NCI-H460 (cell line): ENCODE data around the gene EHMT1. TPM values are rescaled to one million over a fixed set of nuclear protein-coding genes. Genes with fewer than 3 reads are reported as not detected.
A peak's percentile ranks its signal among the peaks of the same experiment; 100 is the strongest.

Source experiments
- DNase-seq: peaks from one replicate; pipeline ENCODE4 v3.0.0-alpha.2; 2016; ENCODE audit warnings: low read depth; ENCODE audit errors: extremely low read depth
- total RNA-seq: library from RNA; depleted of rRNA; stranded (reverse); fragments of >200 nt; shearing (Covaris generic); gene quantifications from 2 replicates; pipeline ENCODE4 v1.2.3, GENCODE V29; 2014

EHMT1 gene
- total RNA-seq, 1 experiment from 2014 or later, result 44.7 TPM

DNA sequence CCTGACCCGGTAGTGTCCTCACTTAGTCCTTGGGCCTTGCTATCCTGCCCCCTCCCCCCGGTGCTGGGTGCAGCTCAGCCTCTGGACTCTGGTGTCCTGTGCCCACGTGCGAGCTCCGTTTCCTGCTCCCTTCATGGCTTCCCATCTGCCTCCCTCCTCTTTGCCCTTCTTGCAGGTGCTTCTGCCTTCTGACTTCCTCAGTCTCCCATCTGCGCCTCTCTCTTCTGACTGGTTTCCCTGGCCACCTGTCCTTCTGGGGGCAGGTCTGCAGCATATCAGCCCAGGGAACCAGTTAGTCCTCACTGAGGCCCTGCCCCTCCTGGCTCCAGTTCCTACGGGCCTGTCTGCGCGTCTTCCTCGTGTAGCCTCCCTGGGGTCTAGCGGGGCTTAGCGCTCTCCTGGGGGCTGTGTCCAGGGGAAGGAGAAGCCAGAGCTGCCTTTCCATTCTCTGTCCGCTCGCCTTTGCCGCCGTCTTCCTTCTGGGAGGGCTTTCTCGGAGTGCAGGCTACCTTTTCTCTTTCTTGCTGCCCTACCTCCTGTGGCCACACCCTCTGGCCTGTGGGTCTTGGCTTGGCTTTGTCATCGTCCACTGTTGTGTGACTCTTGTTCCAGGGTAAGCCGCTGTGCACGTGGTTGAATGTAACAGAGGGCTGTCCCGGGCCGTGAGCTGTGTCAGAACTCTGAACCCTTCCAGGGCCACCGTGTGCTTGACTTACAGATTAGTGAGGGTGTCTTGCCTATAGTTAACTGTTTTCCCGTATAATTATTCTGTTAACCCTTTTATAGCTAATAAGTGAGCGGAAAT, 51.8 kb downstream of the EHMT1 start:
- DNase-seq, result no peak

DNA sequence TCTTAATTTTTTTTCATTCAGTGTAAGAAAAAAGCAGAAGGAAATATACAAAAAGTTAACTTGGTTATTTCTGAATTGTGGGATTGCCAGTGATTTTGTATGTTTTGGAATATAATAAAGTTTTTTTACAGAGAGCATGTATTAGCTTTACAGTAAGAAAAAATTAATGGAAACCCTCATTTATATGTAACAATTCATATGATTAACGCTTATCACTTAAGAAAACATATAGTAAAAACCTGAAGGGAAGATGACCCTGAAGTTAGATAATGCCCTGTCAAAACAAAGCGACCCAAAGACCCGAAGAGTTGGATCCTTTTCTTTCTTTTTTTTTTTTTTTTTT, 52.4 kb downstream of the EHMT1 start:
- no peak for DNase-seq

DNA sequence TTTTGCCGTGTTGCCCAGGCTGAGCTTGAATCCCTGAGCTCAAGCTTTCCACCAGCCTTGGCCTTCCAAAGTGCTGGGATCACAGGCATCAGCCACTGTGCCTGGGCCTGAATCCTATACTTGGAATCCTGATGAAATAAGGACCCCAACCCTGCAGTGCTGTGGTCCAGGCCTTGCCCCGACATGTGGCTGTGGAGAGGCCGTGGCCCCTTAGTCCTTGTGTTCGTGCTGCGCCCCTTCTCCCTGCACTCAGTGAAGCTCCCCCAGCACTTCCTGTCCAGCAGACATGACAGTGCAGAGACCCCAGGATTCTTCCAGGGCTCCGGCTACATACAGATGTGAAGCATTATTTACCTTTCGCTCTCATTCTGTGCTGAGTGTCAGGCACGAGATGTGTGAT, 52.9 kb downstream of the EHMT1 start:
- no peak for DNase-seq

DNA sequence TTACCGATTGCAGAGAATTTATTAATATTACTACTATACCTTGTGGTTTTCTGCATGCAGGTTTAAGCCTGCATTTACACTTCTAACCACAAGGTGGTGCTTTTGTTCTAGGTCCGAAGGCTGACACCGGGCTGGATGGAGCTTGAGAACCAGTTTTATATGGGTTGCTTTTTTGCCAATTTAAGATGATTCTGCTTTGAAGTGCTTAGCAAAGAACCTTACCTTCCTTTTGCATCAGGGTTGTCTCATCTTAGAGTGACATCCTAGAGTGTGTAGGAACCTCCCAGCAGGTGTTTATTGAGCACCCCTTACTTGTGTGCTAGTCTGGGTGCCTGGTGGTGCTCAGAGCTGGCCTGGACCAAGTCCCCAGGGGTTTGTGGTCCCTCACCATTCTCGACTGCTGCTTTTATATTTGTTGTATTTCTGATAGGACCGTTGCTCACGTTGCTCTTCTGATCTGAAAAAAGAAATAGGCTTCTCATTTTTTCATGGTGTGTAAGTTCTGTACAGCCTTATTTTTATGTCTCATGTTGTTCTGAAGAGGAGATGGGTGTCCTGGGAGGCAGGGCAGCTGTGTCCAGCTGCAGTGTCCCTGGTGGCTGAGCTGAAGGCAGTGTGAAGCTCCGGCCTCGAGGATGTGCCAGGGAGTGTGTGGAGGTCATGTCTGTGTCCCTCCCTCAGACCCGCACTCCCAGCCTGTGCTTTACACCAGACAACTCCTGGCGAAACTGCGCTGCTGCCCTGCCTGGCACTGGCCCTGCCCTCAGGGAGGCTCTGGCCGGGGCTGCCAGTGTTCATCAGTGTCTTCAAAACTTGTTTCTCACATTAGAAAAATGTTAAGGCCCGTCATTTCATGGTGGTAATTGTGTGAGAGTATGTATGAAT, 54.3 kb downstream of the EHMT1 start:
- DNase-seq, result peak; percentile 62

DNA sequence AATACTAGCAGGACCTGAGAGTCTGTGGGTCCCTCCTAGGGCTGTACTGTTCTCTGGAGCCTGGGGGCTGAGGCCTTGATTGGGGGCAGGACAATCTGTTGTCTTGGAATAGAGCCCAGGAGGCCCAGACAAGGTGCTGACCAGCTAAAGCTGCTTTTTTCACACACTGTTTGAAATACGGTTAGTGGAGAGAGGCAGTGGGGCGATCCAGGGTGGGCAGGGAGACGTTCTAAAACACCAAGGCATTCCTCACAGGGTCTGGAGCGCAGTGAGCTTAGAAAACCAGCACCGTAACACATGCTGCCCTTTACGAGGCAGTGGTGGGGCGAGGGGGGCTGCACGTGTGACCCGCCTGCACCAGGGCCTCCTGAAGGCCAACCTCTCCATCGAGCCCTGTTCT, 55.1 kb downstream of the EHMT1 start:
- DNase-seq, result no peak

DNA sequence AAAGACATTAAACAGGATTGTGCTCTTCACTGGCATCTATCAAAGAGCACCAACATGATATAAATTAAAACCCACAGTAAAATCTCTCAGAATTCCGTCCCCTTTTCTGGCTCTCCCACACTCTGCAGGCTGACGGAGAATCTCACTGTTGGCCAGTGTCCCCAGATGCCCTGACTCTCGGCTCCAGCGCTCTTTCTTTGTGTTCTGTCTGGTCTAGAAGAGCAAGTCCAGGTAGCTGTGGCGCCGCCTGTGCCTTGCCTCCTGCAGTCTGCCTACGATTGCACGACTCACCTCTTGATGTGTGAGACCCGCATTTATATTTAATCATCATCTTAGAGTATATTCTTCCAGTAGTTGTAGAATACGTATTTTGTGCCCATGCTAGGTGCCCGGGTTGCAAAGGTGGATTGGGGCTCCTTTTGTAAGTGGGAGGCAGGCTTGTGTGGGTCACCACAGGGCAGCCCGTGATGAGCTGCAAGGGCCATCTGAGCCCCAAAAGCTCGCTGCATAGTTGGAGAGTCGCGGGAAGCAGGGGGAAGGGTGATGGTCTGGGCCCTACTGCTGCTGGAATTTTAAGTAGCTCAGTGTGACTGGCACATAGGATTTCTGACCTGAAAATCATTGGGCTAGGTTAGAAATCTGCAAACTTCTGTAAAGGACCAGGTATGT, 55.6 kb downstream of the EHMT1 start:
- DNase-seq, result no peak

DNA sequence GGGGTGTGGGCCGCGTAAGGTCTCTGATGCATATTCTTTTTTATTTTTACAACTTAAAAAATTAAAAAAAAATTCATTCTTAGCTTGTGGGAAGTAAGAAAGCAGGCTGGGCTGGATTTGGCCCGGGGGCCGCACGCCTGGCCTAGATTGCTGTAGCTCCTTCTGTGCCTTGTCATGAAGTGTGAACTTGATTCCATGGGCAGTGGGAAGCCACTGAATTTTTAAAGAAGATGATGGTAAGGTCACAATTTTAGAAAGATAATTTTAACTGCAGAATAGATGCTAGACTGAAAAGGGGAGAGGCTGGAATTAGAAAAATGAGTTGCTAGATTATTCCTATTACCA, 56.1 kb downstream of the EHMT1 start:
- DNase-seq, result no peak

DNA sequence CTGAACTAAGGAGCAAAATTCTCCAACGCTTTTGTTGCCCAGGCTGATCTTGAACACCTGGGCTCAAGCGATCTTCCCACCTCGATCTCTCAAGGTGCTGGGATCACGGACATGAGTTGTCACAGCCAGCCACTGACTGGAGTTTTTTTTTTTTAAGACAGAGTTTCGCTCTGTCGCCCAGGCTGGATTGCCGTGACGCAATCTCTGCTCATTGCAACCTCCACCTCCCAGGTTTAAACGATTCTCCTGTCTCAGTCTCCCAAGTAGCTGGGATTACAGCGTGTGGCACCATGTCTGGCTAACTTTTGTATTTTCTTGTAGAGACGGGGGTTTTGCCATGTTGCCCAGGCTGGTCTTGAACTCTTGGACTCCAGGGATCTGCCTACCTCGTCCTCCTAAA, 58.2 kb downstream of the EHMT1 start:
- no peak for DNase-seq

DNA sequence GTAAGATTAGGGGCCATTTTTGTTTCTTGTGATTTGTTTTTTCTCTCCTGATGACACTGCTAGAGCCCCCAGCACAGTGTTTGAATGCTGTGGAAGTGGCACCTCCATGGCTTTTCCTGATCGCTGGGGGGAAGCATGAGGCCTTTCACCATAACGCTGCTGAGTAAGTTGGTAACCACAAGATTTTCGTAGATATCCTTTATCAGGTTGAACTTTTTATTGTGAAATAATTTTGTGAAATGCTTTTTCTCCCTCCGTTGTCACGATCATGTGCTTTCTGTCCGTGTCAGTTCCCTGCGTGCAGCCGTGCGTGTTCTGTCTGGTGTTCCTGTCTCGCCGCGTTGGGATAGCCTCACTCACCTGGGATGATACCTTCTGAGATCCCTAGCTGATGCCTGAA, 59.4 kb downstream of the EHMT1 start:
- no peak for DNase-seq

DNA sequence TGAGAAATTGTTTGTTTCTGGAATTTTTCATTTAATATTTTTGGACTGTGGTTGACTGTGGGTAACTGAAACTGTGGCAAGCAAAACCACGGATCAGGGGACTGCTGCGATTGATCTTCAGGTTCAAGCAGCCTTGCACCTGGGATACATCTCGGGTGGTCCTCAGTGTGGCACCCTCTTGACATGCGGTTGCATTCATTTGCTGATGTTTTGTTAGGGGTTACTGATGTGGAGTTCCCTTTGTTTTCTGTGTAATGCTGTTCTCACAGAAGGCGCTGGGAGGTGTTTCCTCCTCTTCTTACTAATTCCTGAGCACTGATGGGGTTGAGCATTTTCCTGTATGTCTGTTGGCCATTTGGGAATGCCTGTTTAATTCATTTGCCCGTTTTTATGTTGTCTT, 60.4 kb downstream of the EHMT1 start:
- no peak for DNase-seq

DNA sequence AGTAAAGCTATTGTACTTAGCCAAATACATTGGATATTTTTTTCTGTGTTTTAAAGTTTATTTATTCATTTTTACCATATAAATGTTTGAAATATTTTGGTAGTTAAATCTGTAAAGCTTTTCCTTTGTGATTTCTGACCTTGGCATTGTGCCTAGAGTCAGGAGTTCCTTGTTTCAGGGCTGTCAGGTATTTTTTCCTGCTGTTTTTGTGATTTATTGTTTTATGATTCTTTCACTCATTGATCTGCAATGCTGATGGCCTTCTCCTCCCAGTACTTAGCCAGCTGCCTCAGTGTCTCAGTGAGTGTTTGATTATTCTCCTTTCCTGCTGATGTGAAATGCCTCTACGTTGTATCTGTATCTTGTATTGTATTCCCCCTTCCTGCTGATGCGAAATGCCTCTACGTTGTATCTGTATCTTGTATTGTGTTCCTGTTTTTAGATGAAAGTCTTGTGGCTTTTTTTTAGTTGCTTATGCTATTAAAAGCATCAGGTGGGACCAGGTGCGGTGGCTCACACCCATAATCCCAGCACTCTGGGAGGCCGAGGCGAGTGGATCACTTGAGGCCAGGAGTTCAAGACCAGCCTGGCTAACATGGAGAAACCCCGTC, 61.0 kb downstream of the EHMT1 start:
- DNase-seq, result no peak

DNA sequence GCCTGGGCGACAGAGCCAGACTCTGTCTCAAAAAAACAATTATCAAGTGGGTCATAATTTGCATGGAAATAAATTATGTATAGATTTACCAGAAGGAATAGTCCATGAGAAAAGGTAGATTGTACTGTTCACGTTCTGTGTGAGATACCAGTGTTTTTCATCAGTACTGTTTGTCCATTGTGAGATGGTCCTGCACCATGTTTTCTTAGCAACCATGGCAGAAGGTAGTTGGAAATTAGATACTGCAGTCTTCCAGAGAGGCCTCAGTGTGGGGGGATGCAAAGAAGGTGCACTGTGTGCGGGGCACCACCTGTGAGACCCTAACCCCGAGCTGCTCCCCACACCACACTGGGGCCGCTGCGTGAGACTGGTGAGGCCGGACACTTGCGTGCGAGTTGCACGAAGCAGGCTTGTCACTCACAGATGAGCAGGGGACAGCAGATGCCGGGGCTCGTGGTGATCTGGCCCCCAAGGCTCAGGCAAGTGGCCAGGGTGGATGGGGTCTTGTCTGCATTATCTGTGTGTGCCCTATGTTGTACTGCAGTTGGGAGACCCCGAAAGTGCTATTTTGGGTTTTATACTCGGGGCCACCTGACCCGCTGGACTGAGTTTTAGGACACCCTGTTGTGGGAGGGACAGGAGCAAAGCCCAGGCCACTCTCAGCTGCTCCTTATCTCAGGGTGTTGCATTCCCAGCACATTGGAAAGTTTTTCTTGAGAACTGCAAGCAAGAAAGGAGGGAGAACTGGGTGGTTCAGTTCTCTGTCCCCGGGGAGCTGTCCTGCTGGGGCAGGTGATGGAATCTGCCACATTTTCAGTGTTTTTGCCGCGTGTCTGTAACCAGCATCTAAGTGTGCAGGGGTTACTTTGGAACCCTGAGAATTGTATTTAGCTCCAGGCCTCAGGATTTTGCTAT, 61.9 kb downstream of the EHMT1 start:
- no peak for DNase-seq

DNA sequence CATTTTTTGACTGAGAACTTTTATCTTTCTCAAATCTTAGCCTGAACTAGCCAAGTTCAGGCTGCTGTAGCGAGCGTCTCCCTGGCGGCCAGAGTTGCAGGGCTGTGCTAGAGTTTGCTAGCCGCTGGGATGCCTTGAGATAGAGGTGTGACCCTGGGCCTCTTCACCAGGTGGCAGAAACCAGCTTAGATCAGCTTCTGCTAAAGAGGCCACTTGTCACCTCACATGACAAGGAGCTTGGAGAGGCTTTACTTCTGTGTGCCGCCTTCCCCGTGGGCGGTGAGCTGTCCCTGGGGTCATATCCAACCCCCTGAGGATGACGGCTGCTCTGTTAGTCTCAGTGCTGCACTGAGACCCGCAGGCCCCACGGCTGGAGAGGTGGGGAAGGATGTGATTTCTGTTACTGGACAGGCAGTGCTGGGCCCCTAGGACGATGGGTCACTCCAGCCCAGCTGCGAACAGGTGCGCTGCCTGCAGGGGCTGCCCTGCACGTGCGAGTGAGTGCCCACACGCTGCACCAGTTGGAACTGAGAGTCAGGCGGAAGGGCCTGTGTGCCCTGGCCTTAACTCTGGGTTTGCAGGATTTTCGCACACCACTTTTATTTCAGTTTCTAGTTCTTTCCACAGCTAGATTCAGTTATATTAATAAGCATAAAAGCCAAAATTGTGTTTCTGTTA, 63.8 kb downstream of the EHMT1 start:
- no peak for DNase-seq

DNA sequence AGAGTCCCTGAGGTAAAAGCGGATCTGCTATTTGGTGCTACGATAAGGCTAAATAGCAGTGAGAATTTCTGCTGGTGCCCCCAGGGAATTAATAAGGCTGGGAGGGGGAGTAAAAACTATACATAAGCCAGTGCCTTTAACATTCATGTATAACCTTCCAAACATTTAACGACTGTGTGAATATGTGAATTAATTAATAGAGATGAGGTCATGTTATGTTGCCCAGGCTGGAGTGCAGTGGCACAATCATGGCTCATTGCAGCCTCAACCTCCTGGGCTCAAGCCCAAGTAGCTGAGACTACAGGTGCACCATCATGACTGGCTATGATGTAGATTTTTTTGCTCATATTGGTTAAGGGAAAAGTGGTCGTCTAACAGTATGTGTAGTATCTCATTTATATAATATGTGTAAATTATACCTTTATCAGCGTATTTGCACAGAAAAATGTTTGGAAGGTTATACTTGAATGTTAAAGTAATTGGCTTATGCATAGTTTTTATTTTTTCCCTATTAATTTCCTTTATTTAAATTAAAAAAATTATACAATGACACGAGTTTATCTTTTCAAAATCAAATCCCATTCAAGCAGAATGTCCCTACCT, 64.6 kb downstream of the EHMT1 start:
- DNase-seq, result no peak

DNA sequence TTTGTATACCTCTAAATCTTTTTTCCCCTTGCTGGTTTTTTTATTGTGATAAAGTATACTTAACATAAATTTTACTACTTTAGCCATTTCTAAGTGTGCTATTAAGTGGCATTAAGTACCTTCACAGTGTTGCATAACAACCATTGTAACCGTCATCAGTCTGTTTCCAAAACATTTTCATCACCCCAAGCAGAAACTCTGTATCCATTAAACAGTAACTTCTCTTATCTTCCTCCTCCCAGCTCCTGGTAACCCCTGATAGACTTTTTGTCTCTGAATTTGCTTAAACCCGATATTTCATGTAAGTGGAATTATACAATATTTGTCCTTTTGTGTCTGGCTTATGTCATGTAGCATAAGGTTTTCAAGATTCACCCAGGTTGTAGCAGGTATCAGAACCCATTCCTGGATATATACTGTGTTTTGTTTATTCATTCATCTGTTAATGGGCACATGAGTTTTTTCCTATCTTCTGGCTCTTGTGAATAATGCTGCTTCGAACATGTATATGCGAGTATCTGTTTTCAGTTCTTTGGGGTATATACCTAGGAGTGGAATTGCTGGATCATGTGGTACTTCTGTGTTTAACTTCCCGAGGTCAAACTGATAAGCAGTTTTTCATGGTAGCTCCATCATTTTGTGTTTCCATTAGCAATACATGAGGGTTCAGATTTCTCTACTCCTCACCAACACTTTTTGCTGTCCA, 66.4 kb downstream of the EHMT1 start:
- no peak for DNase-seq

DNA sequence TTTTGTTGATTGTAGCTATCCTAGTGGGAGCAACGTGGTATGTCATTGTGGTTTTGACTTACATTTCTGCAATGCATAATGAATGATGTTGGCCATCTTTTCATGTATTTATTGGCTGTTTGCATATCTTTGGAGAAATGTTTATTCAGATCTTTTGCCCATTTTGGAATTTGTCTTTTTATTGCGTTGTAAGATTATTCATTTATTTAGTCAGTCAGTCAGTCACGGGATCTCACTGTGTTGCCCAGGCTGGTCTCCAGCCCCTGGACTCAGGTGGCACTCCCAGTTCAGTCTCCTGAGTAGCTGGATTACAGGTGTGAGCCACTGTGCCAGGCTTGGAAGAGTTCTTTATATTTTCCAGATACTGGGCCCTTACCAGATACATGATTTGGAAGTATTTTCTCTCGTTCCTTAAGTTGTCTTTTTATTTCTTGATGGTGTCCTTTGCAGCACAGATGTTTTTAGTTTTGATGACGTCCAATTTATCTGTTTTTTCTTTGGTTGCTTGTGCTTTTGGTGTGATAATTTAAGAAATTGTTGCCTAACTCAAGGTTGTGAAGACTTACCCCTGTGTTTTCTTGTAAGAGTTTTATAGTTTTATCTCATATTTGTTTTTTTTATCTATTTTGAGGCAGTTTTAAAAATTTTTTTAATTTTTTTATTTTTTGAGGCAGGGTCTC, 67.1 kb downstream of the EHMT1 start:
- no peak for DNase-seq

DNA sequence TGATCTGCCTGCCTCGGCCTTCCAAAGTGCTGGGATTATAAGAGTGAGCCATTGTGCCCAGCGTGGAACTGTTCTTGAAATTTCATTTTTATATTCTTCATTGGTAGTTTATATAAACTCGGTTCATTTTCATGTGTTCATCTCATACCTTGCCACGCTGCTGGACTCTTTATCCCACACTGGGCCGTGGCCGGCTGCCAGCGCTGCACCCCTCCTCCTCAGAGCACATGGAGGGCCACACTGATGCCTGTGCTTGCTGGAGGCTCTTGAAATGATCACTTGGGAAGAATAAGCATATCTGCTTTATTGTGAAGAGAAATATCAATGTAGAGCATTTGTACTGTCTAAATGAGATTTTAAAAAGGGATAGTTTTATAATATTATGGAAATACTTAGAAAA, 69.5 kb downstream of the EHMT1 start:
- no peak for DNase-seq

DNA sequence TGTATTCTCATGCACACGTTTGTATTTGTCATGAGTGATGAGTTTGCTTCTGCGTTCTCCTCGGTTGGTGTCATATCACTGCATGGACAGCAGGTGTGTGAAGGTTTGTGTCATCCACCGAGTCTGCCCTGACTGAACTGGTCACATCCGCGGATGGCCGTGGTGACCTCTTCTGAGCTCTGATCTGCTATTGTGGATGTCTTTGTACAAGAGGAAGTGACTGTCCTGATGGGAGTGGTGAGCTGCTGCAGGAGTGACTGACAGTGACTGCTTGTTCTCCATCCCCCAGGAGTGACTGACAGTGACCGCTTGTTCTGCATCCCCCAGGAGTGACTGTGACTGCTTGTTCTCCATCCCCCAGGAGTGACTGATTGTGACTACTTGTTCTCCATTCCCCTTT, 69.9 kb downstream of the EHMT1 start:
- DNase-seq, result peak; percentile 30
